ENCODE results near the gene HSD17B7.
"Not testable (repeated sequence)": the region's sequence is repeated elsewhere in the genome, so short reads cannot be mapped to it uniquely, and the experiment has no call there.

The HSD17B7 gene

GRCh38 chr1:162812357-162812756, 21.9 kb downstream of the HSD17B7 start:
- not testable (repeated sequence) for DNase-seq

DNA sequence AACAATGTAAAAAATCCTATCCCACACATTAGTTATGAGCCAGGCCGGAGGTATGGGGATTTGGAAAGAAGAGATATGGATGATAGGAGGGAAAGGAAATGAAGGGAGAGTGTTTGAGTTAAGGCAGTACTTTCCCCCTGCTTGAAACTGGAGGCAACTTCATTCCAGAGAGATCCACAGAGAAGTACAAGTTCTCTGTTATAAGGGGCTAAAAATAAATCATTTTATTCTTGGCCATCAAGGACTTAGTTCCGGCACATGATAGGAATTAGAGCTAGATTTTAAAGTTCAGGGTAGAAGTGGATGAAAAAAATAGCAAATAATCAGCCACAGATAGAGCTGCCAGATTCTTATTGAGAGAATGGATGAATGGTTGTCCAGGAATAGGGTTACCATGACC, 27.6 kb downstream of the HSD17B7 start:
- DNase-seq, result not testable (repeated sequence)

GRCh38 chr1:162818666-162819065, 28.2 kb downstream of the HSD17B7 start:
- DNase-seq, result not testable (repeated sequence)

- DNase-seq, result no peak
Observed at GRCh38 chr1:162822391-162823200, 32.1 kb downstream of the HSD17B7 start.

- DNase-seq, result no peak
Observed at GRCh38 chr1:162823231-162823630, 32.7 kb downstream of the HSD17B7 start.

DNA sequence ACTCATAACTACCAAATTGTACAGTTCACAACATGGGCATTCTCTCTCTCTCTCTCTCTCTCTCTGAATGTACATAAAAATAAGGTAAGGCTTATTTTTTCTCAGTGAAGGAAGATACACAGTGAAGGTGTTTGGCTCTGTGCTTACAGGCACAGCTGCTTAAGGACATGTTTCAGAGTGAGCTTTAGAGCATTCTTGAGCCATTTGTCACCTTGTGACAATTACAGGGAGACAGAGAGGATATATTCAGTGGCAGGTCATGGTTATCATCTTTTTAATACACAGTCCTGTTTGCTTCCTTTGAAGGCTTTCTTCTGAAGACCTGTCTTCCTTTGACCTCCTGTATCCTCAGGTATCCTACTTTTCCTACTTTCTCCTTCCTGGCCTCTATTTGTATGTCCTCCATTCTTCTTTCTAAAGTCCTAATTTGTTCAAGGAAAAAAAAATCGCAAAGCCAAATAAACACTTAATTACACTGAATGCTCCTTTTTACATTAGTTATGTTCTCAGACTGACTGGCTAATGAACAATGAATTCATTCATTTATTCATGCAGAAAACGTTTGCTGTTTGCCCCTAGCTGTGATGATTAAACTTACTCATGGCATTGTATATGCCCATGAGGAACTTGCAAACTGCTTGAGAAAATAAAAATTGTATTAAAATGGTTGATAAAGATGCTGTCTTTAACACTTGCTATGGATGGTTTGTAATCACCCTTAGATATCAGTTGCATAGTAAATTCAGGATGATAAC, 33.4 kb downstream of the HSD17B7 start:
- DNase-seq, result no peak

- DNase-seq, result no peak
Observed at GRCh38 chr1:162829268-162829667, 38.8 kb downstream of the HSD17B7 start.

GRCh38 chr1:162832470-162832869, 42.0 kb downstream of the HSD17B7 start:
- DNase-seq, result no peak

DNA sequence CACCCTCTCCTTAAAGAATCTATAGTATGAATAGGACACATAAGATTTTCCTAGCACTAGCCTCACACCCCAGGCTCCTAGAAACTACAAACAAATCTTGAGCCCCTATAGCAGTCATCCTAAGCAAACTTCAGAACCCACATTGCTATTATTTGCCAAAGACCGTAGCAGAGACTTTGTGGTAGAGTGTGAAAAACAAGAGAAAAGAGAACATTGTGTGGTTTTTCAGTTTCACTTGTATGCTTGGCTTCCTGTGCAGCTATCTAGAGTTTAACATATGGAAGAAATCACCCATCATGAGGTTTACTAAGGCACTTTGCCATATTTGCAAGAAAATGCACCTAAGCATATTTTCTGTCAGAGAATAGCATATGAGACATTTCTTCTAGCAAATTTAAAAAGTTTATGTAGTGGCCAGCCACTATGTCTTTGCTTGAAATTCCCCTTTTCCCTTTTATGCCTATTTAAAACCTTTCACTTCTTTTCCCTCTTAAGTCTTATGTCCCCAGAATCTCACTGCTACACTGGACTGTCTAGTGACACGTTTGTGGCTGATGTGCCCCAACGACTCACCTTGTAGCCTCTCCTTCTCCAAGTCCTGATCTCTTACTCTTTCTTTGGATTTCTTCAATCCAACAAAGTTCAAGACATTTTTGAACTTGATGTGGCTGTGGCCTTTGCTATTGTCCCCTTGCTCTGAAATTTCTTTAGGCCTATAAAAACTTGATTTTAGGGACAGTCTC, 44.8 kb downstream of the HSD17B7 start:
- DNase-seq, result no peak

DNA sequence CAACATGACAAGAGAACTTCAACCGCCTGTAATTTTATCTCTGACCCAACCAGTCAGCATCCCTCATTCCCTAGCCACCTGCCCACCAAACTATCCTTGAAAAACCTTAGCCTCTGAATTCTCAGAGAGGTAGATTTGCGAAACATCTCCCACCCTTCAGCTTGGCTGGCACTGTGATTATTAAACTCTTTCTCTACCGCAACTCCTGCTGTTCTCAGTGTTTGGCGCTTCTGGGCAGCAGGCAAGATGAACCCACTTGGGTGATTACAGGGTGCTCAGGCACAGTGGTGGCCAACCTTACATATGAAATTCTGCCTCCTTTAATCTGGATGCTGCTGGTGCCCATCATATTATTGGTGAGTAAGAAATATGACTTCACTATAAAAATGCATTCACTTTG, 48.4 kb downstream of the HSD17B7 start:
- DNase-seq, result no peak

DNA sequence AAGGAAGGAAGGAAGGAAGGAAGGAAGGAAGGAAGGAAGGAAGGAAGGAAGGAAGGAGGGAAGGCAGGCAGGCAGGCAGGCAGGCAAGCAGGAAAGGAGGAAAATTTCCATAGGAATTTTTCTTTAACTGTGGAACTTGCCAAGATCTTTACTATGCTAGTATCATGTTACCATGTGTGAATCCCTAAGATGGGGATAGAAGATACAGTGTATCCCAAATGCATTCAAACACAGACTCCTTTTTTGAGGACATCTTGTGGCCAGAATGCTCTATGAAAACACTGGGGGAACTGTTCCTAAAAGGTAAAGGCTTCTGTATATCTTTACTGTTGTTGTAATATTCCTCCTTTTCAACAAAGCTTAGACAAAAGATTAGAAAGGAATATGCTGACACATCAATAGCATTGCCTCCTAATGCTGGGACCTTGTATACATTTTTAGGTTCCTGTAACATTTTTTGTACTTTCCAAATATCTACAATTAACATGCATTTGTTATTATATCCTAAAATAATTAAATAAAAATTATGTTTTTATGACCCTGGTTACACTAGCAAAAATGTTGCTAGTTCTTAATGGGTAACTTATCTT, 49.8 kb downstream of the HSD17B7 start:
- DNase-seq, result no peak

DNA sequence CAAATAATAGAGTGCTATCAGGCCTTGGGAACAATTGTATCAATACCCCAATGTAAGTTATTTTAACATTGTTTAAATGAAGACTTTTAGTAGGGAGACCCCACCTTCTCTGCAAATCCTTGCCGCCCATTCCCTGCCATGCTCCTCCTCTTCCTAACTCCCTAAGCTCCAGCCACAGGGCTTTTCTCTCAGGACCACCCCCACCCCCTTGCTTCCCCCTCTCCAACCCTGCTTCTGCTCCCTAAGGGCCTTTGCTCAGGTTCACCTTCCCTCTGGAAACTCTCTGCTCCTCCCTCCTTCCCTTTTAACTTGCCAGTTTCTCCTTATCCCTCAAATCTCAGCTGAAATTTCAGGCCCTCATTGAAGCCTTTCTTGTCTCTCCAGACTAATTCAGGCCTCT, 53.7 kb downstream of the HSD17B7 start:
- DNase-seq, result no peak

DNA sequence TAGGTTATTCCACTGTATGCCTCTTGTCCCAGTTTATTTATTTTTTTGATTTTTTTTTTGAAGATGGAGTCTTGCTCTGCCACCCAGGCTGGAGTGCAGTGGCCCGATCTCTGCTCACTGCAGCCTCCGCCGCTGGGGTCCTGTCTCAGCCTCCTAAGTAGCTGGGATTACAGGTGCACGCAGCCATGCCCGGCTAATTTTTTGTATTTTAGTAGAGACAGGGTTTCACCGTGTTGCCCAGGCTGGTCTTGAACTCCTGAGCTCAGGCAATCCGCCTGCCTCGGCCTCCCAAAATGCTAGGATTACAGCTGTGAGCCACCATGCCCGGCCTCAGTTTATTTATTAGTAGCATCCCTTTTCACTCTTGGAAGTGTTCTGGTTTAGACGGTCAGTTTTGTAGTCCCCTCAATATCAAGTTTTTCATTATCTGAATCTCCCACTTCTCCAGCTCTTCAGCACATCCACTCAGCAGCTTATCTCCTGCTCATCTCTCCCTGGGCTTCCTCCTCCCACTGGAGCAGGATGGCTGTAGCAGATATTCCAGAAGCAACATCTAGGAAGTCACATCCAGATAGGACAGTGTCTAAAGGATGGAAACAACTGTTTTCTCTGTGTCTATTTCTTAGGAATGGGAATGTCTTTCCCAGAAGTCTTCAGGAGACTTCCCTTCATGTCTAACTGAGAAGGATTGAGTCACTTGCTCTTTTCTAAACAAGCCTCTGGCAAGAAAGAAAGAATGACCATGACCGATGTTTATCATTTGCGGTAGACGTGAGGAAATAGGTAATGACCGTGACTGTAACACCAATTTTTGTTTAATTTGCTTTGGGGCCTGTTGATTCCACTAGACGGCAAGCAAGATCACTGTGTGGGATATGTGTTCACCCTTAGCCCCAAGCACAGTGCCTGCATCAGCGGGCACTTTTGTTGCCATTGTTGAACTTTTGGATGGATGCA, 56.0 kb downstream of the HSD17B7 start:
- DNase-seq, result no peak

- DNase-seq, result peak; percentile 48 to 86
Observed at GRCh38 chr1:162847839-162848453, 57.4 kb downstream of the HSD17B7 start.

GRCh38 chr1:162849711-162850110, 59.2 kb downstream of the HSD17B7 start:
- no peak for DNase-seq

- no peak for DNase-seq
Observed at GRCh38 chr1:162851341-162851740, 60.8 kb downstream of the HSD17B7 start.

DNA sequence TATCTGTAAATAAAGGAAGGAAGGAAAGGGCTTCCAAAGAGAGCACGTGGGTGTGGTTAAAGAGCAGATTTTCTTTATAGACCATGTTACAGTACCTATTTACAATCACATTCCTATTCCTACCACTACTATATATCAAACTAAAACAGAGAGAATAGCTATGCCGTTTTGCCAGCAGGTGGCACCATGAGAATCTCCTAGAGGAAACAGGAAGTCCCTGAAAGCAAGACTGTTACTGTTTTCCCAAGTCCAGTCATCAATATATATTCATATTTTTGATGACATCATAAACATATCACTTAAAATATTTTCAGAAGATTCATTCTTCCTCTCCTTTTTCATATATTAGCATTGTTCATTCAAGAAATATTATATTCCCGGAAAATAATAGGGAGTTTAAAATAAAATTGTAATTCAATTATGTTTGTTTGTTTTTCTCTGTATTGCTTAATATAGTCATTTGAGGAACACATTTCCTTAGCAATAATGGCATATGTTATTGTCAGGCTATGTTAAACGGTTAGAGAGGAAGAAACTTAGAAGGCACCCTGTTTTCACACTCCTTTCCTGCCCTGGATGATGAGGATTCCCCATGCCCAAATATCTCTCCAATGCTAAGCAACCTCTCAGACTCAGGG, 63.9 kb downstream of the HSD17B7 start:
- peak; percentile 48 to 49 for DNase-seq

DNA sequence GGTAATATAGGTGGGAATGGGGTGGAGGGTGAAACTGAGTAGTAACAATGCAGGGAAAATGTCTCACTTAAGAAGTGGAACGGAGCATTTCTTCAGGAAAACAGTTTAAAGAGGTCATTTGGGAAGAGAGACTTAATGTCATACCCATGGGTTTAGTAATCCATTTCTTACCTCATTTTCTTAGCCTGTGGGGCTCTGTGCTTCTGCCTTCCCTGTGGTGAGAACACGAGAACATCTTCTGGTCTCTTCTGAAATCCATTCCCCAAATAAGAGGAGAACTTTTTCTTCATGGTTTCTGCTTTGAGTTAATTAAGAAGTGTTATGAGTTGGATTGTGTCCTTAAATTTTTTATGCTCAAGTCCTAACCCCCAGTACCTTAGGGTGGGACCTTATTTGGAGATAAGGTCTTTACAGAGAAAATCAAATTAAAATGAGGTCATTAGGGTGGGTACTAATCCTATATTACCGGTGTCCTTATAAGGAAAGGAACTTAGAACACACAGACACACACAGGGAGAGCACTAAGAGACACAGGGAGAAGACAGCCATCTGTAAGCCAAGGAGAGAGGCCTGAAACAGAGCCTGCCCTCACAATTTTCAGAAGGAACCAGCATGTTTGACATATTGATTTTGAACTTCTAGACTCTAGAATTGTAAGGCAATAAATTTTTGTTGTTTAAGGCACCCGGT, 65.1 kb downstream of the HSD17B7 start:
- no peak for DNase-seq

GRCh38 chr1:162856260-162856659, 65.8 kb downstream of the HSD17B7 start:
- no peak for DNase-seq

GRCh38 chr1:162857850-162858249, 67.3 kb downstream of the HSD17B7 start:
- DNase-seq, result no peak

All from NCI-H187 (cell line).